GM23338 (cell line): ENCODE data around the gene ULK3.

ENCODE experiments used
- CTCF ChIP-seq, 2 experiments: fragments of 200-600 bp in 1 of 2; sonication (generic) in 1 of 2; conservative IDR thresholded peaks; 2 replicates each; pipeline versions ENCODE4 v1.5.1 to v1.6.1; 2016 to 2017; ENCODE audit warnings: antibody characterized with exemption in 2 of 2, low read depth in 2 of 2, mild to moderate bottlenecking in 2 of 2, moderate library complexity in 1 of 2
- POLR2AphosphoS5 ChIP-seq: IDR thresholded peaks from 2 replicates; pipeline ENCODE4 v1.6.1; 2016; ENCODE audit warnings: antibody characterized with exemption, low read depth

- TF ChIP-seq CTCF (conservative IDR thresholded peaks at IDR 0.05; ENCODE audit: low read depth in 2 of 2) = no peak
- TF ChIP-seq POLR2AphosphoS5 = no peak
Observed at GRCh38 chr15:74882528-74882927, 39.6 kb upstream of the ULK3 start.
